ENCODE data around the gene IQSEC3. TPM values are rescaled to one million over a fixed set of nuclear protein-coding genes. Genes with fewer than 3 reads are reported as not detected.

Gene IQSEC3
- total and polyA plus RNA-seq, 2 of the 13 experiments (the other 11 are each of a cell fraction or from before 2014, with no cell fraction given): not detected

GRCh38 chr12:181921-182320 is 115.4 kb downstream of the IQSEC3 start (continued):
- no peak for TF ChIP-seq SNAPC4 (CRISPR knock-in tag; IDR thresholded peaks at IDR 0.05)
- TF ChIP-seq ZFAT (CRISPR knock-in tag; conservative IDR thresholded peaks at IDR 0.05): no peak
- TF ChIP-seq CBX1 (IDR thresholded peaks at IDR 0.05; ENCODE audit: low read depth): no peak

GRCh38 chr12:182381-182892 is 115.9 kb downstream of the IQSEC3 start:
- Histone ChIP-seq H3K9me3 (ENCODE audit: low read length) (no peaks in the 10 kb centered on the region), H3K4me2 (ENCODE audit: low read depth, low read length) (no peak overlapping the region), H3K9ac (ENCODE audit: insufficient read depth, low read depth, low read length) (no peak overlapping the region), H2AFZ (ENCODE audit: low read length) (no peak overlapping the region), H3K27ac (ENCODE audit: extremely low read length, insufficient read depth, low read length) (no peak overlapping the region), H3K36me3 (replicated peaks in 1 of 2; ENCODE audit: control insufficient read depth in 1 of 2, insufficient read depth in 2 of 2, low read length in 2 of 2) (no peaks in the 10 kb centered on the region), H3K27me3 (ENCODE audit: control insufficient read depth in 1 of 2, insufficient read depth in 2 of 2, low read length in 2 of 2) (peaks cover 15 to 44% of the 10 kb centered on the region in 2 experiments; a peak in 4 of 5 replicates), H3K4me1 (ENCODE audit: insufficient read depth, low read length) (peaks cover 18% of the 10 kb centered on the region; the same call in 1 of the 2 replicates), H3K4me3 (replicated peaks in 1 of 3; ENCODE audit: insufficient read depth in 1 of 3, low read depth in 2 of 3, low read length in 3 of 3) (no peak overlapping the region), H4K20me1 (ENCODE audit: insufficient read depth, low read length) (no peaks in the 10 kb centered on the region), H3K79me2 (ENCODE audit: insufficient read depth, low read length) (no peaks in the 10 kb centered on the region)
- ChIA-PET CTCF (ENCODE audit: low intra/inter-chr PET ratio, low total read pairs) (no interaction called here), POLR2A (no interaction called here)
- intact Hi-C loops (cut with micrococcal nuclease; ENCODE audit: unreplicated experiment): no loop called here
- in situ Hi-C loops (cut with HindIII; ENCODE audit: extremely low pct_ligation_motif_present, low pct_unique_long_range_greater_than_20kb): no loop called here
- FAIRE-seq: no peak
- no peak for ATAC-seq
- WGBS (ENCODE audit: low lambda C conversion rate): 11% methylated on average over 4 of the region's 10 CpGs
- DNase-seq (ENCODE audit: low spot score): no peak
- no TSS peak for BruUV-seq (replicated peaks)
- TF ChIP-seq ZNF432 (CRISPR knock-in tag; IDR thresholded peaks at IDR 0.05; ENCODE audit: borderline replicate concordance) (no peak), RNF219 (CRISPR knock-in tag; IDR thresholded peaks at IDR 0.05) (no peak), SCMH1 (CRISPR knock-in tag; IDR thresholded peaks at IDR 0.05; ENCODE audit: borderline replicate concordance) (no peak), THAP7 (CRISPR knock-in tag; IDR thresholded peaks at IDR 0.05) (no peak), CCDC6 (CRISPR knock-in tag; IDR thresholded peaks at IDR 0.05) (no peak), NFE2 (CRISPR knock-in tag; IDR thresholded peaks at IDR 0.05) (no peak), TARDBP (CRISPR knock-in tag; IDR thresholded peaks at IDR 0.05) (no peak)
